Loucy (cell line): ENCODE data around the gene SPTLC1.

Experiments used
- CTCF ChIP-seq: fragments of 200-600 bp; sonication (generic); conservative IDR thresholded peaks from 2 replicates; pipeline ENCODE4 v1.5.1; 2014; ENCODE audit warnings: mild to moderate bottlenecking, antibody characterized with exemption, low read length
- EZH2phosphoT487 ChIP-seq: fragments of 200-600 bp; IDR thresholded peaks from 2 replicates; pipeline ENCODE4 v1.6.1; 2018; ENCODE audit warnings: antibody characterized with exemption, mild to moderate bottlenecking, moderate library complexity, borderline replicate concordance

GRCh38 chr9:92066168-92066567 is 49.0 kb downstream of the SPTLC1 start:
- TF ChIP-seq CTCF, result no peak
- no peak for TF ChIP-seq EZH2phosphoT487
